Cerebellar nuclear complex (tissue), 1 donor: ENCODE results near the gene SHFL.

Experiments
- DNase-seq, 2 experiments: peaks; one replicate each; lab custom pipeline; 2025; lab: John Stamatoyannopoulos, UW

SHFL gene

GRCh38 chr19:10087296-10088061 lies 1.4 kb downstream of the SHFL start:
- DNase-seq: no peak

DNA sequence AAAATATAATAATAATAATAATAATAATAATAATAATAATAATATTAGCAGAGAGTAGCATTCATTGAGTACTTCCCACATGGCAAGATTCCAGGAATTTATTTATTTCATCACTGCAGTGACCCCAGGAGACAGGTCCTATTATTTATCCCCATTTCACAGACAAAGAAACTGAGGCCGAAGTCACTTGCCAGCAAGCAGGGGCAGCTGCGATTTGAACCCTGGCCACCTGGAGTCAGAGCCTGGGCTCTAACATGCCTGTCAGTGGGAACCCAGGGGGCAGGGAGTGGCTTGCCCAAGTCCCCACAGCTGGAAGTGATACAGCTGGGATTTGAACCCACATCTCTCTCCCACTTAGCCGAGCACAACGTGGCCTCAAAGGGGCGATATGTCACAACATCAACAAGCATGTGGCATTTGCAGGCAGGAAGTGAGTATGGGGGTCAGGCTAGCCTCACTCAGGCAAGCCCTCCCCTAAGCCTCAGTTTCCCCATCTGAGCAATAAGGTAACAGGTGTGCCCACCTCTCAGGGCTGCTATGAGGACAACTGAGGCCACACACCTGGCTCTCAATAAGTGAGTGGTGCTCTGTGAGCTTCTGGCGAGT lies 2.9 kb downstream of the SHFL start:
- DNase-seq: no peak

DNA sequence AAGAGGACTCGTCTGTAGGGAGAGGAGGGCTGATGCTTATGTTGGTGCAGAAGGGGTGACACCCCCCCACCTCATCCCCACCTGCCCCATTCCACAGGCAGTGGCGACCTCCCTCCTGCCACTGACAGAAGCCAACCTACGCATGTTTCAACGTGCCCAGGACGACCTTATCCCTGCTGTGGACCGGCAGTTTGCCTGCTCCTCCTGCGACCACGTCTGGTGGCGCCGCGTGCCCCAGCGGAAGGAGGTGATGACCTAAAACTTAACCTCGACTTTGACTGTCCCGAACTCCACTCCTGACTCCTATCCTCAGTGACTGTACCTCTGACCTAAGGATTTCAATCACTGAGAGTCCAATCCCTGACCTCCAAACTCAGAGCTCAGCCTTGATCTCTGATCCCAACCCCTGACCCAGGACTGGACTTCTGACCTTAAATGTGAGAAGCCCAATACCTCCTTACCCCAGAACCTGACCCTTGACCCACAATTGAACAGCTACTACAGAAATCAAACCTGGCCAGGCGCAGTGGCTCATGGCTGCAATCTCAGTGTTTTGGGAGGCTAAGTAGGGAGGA lies 3.8 kb downstream of the SHFL start:
- DNase-seq: no peak

GRCh38 chr19:10091370-10091687 lies 5.2 kb downstream of the SHFL start:
- DNase-seq: no peak

- no peak for DNase-seq
Measured at GRCh38 chr19:10091895-10092641, 6.0 kb downstream of the SHFL start.

GRCh38 chr19:10092648-10093294 lies 6.7 kb downstream of the SHFL start:
- no peak for DNase-seq

DNA sequence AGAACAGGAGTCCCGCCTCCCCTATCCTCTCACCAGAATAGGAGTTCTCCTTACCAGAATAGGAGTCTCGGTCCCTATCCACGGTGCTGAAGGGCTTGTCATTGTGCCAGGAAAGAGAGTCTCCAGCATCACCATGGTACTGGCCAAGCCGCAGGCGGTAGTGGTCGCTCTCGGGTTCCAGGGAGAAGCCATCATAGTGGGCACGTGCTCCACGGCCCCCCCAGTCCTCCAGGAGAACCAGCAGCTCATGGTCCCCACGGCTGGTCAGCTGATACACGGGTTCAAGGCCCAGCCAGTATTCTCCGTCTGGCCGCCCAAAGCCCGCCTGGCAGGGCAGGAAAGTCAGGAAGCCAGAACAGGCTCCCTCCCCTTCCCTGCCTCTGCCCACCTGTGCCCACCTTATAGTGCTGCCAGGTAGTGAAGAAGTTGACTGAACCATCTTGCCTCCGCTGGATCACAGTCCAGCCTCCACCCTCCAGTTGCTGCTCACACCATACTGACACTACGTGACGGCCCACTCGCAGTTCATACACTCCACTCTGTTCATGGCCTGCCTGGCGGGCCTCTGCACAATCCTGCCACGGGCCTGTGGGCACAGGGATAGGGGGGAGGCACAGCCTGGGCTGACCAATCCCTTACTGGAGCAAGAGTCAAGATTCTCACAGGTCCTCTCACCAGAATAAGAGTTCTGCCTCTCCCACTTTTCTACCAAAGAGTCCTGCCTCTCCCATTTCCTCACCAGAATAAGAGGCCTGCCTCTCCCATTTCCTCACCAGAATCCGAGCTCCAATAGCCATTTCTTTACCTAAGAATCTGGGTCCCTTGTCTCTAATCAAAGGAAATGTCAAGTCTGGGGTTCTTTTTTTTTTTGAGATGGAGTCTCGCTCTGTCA lies 7.4 kb downstream of the SHFL start:
- DNase-seq: no peak

- no peak for DNase-seq
Measured at GRCh38 chr19:10095622-10095947, 9.5 kb downstream of the SHFL start.

DNA sequence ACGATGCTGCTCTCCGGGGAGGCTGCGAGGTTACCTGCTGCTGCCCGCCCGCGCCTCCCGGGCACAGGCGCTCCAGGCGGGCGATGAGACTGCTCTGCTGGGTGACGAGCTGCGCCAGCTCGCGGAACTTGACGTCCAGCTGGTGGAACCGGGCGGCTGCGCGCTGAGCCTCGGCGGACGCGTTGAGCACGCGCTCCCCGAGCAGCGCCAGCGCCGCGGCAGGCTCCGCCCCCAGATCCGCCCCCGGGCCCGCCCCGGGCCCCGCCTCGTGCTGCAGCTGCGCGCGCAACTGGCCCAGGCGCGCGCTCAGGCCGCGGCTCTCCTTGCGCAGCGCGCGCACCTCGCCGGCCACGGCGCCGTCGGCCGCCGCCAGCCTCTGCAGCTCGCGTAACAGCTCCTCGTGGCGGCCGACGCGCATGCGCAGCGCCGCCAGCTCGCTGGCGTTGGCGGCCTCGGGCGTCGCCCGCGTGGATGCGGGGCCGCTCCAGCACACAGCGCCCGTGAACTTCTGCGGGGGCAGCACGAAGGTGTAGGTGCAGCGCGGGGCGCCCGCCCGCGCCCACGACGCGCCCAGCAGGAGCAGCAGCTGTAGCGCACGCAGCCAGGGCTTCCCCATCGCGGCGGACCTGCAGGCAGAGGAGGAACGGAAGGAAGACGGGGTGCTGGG lies 10.0 kb downstream of the SHFL start:
- DNase-seq: no peak

- DNase-seq: no peak
Measured at GRCh38 chr19:10096615-10096963, 10.5 kb downstream of the SHFL start.

DNA sequence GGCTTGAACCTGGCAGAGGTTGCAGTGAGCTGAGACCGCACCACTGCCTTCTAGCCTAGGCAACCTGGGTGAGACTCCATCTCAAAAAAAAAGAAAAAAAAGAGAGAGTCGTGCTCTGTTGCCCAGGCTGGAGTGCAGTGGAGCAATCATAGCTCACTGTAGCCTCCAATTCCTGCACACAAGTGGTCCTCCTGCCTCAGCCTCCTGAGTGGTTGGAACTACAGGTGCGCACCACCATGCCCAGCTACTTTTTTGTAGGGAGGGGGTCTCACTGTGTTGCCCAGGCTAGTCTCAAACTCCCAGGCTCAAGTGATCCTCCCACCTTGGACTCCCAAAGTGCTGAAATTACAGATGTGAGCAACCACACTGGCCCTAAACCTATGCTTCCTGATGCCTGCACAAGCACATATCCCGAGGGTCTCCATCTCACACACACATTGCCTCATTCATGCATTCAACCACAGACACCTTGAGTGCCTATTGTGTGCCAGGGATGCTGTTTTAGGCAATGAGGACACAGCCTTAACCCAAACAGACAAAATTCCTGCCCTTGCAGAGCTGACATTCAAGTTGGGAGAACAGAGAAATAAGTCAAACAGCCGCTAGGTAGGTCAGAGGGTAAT lies 14.2 kb downstream of the SHFL start:
- DNase-seq: no peak

- no peak for DNase-seq
Measured at GRCh38 chr19:10102787-10103236, 16.7 kb downstream of the SHFL start.

- DNase-seq: no peak
Measured at GRCh38 chr19:10104130-10104513, 18.0 kb downstream of the SHFL start.

GRCh38 chr19:10104665-10105508 lies 18.8 kb downstream of the SHFL start:
- no peak for DNase-seq

- DNase-seq: no peak
Measured at GRCh38 chr19:10105509-10106099, 19.5 kb downstream of the SHFL start.

GRCh38 chr19:10106100-10106936 lies 20.2 kb downstream of the SHFL start, which contains the start of gene PPAN:
Gene PPAN (plus strand): TSS chr19:10106362. CDS start chr19:10106395, 33 bp downstream.
- DNase-seq: peak; percentile 92 to 94

DNA sequence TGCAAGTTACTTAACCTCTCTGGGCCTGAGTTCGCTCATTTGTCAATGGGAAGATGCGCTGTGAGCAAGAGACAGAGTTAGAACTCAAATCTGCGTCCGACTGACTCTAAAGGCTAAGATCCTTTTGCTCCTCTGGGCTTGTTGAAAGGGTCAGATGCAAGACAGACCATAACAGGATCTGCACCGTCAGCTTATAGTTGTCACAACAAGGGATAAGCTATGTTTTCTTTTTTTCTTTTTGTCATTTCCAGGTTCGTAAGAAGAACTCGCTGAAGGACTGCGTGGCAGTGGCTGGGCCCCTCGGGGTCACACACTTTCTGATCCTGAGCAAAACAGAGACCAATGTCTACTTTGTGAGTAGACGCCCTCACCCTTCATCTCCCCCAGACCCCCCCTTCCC lies 21.1 kb downstream of the SHFL start:
- DNase-seq: no peak

DNA sequence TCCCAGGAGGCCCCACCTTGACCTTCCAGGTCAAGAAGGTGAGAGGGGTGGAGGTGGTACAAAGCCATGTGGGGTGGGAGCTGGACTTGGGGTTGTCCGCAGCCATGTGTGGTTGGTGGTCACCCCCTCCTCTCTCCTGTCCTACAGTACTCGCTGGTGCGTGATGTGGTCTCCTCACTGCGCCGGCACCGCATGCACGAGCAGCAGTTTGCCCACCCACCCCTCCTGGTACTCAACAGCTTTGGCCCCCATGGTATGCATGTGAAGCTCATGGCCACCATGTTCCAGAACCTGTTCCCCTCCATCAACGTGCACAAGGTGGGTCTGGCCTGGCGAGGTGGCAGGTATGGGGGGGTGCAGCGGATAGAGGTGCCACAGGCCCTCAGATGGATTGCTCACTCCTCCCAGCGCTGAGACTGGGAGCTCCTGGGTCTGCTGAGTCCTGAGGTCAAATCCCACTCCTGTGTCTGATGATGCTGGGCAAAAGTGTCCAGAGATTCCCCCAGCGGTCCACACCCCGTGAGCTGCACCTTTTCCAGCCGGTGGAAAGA lies 21.8 kb downstream of the SHFL start:
- DNase-seq: no peak
